Muscle of back (tissue), 11 donors: ENCODE measurements around the gene VSTM2B. TPM values are rescaled to one million over a fixed set of nuclear protein-coding genes. Genes with fewer than 3 reads are reported as not detected.

Experiments used
- DNase-seq, 3 donors: peaks; one replicate each; pipeline versions ENCODE4 v3.0.0 to v3.0.0-alpha.2; 2013
- polyA plus RNA-seq, 10 donors: library from polyadenylated mRNA; unstranded; fragments of 120-200 nt; gene quantifications; one replicate each; pipeline ENCODE4 v1.2.1, GENCODE V29; 2013; ENCODE audit not compliant: insufficient read length in 10 of 10

Gene VSTM2B
- polyA plus RNA-seq, 10 donors: 0.14 to 0.52 (median 0.42) TPM; not detected in 5

- no peak for DNase-seq
Observed at GRCh38 chr19:29566496-29567054, 40.8 kb downstream of the VSTM2B start.

- no peak for DNase-seq
Observed at GRCh38 chr19:29567366-29567915, 41.6 kb downstream of the VSTM2B start.

- no peak for DNase-seq
Observed at GRCh38 chr19:29568036-29569025, 42.5 kb downstream of the VSTM2B start.

- no peak for DNase-seq
Observed at GRCh38 chr19:29569038-29569911, 43.5 kb downstream of the VSTM2B start.

- DNase-seq: no peak
Observed at GRCh38 chr19:29571181-29571580, 45.4 kb downstream of the VSTM2B start.

- no peak for DNase-seq
Observed at GRCh38 chr19:29573486-29573885, 47.7 kb downstream of the VSTM2B start.

- DNase-seq: no peak
Observed at GRCh38 chr19:29574510-29574909, 48.7 kb downstream of the VSTM2B start.

GRCh38 chr19:29576046-29576606 is 50.3 kb downstream of the VSTM2B start:
- no peak for DNase-seq

GRCh38 chr19:29576761-29577648 is 51.2 kb downstream of the VSTM2B start:
- DNase-seq: no peak

- no peak for DNase-seq
Observed at GRCh38 chr19:29577649-29577963, 51.8 kb downstream of the VSTM2B start.

GRCh38 chr19:29578349-29578748 is 52.6 kb downstream of the VSTM2B start:
- DNase-seq: no peak

- no peak for DNase-seq
Observed at GRCh38 chr19:29579308-29579910, 53.6 kb downstream of the VSTM2B start.

- no peak for DNase-seq
Observed at GRCh38 chr19:29581398-29581797, 55.6 kb downstream of the VSTM2B start.

GRCh38 chr19:29583196-29583999 is 57.6 kb downstream of the VSTM2B start:
- no peak for DNase-seq

GRCh38 chr19:29586401-29586800 is 60.6 kb downstream of the VSTM2B start:
- DNase-seq: no peak

- no peak for DNase-seq
Observed at GRCh38 chr19:29587059-29587458, 61.3 kb downstream of the VSTM2B start.

- no peak for DNase-seq
Observed at GRCh38 chr19:29587518-29587986, 61.8 kb downstream of the VSTM2B start.

GRCh38 chr19:29588095-29588494 is 62.3 kb downstream of the VSTM2B start:
- DNase-seq: no peak

GRCh38 chr19:29590278-29590677 is 64.5 kb downstream of the VSTM2B start:
- DNase-seq: no peak
